Pulmonary artery endothelial cell (primary cell): ENCODE data around the gene CERKL. TPM values are rescaled to one million over a fixed set of nuclear protein-coding genes. Genes with fewer than 3 reads are reported as not detected.
A peak's percentile ranks its signal among the peaks of the same experiment; 100 is the strongest.

Experiments
- DNase-seq: peaks from one replicate; pipeline ENCODE4 v3.0.0-alpha.2; 2011; ENCODE audit warnings: low read depth, low spot score
- total RNA-seq: library from RNA; depleted of rRNA; stranded (reverse); fragments of >200 nt; gene quantifications from 2 replicates; pipeline ENCODE4 v1.2.3, GENCODE V29; 2014

The CERKL gene
- total RNA-seq, 1 donor from 2014 or later, result not detected

DNA sequence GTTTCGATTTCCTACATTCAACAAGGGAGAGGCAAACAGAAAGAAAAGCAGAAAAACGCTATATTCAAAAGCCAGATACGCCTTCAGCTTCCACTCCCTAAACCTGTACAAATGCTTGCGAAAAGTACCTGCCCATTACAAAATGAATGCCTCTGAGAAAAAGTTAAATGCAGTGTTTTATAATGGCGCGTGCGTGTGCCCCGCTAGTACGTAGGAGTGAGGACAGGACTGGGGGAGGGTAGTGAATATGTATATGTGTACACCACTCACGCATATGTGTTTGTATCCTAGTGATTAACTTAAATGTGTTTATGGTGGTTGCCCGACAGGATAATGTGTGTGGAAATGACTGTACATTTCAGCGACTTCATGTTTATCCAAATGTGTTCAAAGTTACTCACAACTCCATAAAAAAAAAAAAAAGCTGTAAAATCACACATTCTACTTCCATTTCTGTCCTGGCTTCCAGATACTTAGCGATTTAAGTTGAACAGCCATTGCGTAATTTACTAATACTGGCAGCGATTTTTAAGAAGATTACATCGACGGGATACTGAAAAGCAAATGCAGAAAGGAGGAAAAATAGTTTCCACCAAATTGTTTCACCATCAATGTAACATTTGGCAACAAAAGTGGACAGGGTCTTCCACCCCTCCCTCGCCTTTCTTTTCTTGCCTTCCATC lies 22.1 kb upstream of the CERKL start:
- no peak for DNase-seq

DNA sequence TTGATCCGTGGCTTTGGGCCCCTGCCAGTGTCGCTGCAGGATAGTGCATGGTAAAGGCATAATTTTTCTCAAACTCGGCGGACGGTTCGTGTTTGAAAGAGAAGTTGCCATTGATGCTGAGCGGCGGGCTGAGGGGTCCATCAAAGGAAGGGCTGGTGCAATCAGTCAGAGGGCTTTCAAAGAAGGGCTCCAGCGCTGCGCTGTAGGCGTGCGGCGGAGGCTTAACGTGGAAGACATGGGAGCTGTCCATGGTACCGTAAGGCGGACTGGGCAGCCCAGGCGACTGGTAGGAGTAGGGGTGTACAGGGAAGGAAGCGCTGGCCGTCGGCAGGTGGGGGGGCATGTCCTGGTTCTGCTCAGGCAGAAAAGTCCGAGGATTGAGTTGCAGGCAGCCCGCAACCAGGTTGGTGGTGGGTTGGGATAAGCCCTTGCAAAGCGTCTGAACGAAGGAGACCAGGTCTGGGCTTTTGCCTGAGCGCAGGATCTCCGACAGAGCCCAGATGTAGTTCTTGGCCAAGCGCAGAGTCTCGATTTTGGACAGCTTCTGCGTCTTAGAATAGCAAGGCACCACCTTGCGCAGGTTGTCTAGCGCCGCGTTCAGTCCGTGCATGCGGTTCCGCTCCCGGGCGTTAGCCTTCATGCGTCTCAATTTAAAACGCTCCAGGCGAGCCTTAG lies 21.1 kb upstream of the CERKL start:
- peak; percentile 19 for DNase-seq

DNA sequence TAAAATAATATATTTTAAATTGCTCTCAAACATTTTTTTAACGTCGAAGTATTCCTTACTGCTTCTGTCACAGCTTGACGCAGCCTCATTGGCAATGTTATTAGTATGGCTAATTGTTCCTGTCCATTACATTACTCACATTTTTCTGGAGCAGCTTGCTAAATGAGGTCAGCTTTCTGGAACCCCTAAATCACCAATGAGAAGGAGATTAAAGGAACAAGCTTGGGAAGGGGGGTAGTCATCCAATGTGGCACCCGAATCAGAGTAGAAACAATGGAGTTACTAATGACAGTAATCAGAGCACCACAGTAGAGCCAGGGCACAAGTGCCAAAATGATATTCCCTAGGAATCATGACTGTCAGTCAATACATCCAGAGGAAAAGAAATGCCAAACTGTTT lies 18.3 kb upstream of the CERKL start:
- no peak for DNase-seq

DNA sequence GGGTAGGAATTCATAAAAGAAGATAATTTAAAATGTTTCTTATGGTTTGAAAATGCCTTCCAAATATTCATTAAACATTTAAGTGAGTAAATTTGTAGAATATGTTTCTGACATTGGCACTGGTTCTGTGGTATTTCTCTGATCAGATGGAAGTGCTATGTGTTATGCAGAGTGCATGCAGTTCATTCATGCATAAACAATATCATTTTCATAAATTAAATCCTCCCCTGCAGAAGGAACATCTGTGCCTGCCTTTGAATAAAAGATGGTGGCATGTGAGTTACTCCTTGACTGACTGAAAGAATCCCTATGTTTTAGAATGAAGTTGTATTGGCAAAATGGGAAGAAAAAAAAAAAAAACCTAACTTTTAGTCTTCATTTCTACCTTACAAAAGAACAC lies 17.6 kb upstream of the CERKL start:
- DNase-seq, result no peak

DNA sequence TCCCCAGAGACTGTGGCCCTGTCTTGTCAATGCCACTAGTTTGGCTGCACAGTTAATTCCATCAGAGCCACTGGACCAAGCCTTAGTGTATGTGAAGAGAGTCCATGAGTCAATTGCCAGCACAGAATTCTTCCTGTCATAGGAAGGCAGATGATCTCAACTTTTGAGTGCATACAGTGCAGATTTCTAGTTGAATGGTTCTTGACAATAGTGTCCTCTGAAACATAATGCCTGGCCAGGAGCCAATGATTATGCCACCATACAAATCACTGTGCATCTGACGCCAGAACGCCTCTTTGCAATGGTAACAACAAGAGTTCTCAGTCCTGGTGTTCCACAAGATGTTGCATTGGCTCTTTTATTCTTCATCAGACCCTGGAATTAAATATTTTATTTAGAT lies 16.3 kb upstream of the CERKL start:
- DNase-seq, result no peak

DNA sequence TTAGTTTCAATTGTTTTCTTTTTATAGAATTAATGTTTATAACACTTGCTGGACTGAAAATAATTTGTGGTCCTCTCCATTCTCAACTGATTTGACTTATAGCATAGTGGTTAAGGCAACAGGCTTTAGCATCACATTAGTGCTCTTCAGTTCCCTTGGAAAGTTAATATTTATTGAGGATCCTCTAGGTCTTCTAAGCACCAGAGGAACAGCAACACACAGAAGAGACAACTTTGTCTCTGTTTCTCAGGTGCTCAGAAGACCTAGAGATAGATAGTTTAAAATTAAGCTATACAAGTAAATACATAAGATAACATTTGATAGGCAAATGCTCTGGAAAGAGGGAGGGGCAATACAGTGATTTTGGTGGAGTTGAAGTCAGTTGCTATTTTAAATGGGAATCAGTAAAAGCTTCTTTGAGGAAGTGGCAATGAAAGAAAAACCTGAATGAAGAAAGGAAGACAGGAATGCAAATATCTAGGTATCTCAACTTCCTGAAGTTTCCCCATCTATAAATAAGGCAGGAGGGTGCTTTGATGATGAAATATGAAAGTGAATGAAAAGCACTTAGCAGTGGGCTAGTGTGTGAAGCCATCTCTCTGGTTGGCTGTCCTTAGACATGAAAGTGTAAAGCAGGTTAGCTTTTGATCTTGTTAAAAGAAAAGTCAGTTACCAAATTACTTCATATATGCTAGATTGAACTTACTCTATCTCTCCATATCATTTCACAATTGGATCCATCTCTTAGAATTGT lies 15.5 kb upstream of the CERKL start:
- DNase-seq, result no peak

DNA sequence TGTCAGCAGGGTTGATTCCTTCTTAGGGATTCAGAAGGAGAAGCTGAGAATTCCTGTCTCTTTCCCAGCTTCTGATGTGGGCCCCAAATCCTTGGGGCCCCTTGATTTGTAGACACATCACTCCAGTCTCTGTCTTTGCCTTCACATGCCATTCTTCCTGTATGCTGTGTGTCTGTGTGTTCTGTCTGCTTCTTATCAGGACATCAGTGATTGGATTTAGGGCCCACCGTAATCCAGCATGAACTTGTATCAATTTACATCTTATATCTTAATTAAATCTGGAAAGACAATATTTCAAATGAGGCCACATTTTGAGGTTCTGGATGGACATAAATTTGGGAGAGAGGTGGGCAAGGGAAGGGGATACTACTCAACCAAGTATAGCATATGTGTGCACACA lies 13.7 kb upstream of the CERKL start:
- no peak for DNase-seq

DNA sequence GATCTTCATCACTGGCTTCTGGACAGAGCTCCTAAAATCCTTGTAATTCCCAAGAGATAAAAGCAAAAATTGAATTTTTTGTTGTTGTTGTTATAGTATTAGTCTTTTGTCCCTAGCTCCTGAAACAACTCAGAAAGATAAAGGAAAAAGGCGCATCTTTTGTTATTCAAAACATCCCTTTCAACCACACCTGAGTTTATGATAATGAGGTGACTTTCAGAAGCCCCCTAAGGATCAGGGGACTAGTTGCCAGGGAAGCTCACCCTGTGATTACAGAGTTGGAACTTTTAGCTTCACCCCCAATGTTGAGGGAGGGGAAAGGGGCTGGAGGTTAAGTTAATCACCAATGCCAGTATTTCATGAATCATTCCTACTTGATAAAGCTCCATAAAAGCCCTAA lies 10.3 kb upstream of the CERKL start:
- DNase-seq, result no peak

DNA sequence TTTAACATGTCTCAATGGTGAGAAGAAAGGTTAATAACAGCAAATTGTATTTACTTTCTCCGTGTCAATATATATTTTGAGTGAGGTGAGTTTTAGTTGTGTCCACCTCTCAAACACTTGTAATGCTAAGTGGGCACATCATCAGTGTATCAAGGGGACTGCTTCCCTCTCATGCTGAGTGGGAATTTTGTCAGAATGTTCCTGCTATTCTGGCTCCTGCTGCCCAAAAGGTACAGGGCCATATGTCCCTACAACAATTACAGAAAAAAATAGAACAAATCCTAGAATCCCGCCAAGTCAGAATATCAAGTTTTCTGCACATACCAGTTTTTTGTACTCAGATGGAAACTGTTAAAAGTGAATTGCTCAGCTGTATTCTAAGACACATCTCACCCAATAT lies 5.4 kb upstream of the CERKL start:
- no peak for DNase-seq

DNA sequence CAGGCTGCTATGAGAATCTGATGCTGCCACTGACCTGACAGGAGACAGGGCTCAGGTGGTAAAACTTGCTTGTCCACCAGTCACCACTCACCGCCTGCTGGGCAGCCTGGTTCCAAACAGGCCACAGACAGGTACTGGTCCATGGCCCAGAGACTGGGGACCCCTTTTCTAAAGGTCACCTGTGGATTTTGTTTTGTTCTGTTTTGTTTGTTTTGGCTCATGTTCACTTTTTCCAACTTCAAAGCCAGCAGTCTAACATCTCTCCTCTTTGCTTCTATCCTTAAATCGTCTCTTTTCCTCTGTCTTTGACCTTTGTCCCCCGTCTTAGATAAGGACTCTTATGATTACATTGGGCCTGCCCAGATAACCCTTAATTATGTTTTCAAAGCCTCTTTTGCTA lies 3.3 kb upstream of the CERKL start:
- DNase-seq, result no peak

DNA sequence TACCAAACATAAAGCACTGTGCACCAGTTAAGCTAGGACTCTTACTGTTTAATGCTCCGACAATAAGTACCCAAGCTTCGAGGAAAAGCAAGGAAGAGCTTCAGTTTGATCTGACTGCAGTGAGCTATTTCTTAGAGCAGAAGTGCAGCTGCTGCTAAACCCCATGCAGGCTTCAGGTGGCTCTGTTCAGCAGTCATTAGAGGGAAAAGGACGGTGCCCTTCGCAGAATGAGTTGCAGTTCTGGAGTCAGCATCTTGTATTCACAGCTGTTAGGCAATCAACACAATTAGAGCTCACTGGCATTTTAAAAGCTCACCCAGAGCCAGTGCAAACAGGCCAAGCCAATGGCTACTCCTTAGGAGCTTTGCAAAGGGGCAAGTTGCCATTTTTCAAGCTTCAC lies 1.5 kb upstream of the CERKL start:
- DNase-seq, result no peak

DNA sequence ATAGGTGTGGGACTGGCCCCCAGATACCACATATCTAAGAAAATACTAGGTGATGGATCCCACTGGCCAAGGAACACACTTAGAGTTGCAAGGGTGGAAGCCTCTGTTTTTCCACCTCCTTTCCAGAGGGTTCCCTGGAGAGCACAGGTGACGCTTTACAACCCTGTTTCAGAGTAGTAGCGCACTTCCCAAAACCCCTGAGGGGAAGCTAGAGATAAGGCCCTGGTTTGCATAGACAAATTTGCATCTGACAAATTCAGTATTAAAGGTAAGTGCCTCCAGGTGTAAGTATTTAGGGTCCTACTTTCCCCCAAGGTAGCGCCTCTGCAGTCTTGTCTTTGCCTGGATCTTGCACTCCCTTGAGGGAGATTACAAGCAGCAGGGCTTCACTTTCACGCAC lies 474 bp upstream of the CERKL start:
- no peak for DNase-seq

DNA sequence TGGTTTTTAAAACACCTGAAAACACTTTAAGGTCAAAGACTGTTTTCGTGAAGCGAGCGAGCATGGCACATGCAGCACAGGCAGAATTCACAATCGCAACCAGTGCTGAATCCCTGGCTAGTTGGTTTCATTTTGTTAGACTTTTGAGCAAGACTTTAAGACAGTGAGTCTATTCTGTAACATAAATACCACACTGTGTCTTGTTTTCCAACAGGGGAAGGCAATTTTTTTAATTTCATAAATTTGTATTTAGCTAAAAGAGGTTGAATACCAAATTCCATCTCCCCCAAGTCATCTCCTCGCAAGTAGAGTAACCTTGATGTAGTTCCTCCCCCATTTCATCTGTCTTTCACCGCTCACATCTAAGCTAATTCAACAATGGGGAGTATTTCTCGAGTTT lies 1.4 kb downstream of the CERKL start:
- no peak for DNase-seq

DNA sequence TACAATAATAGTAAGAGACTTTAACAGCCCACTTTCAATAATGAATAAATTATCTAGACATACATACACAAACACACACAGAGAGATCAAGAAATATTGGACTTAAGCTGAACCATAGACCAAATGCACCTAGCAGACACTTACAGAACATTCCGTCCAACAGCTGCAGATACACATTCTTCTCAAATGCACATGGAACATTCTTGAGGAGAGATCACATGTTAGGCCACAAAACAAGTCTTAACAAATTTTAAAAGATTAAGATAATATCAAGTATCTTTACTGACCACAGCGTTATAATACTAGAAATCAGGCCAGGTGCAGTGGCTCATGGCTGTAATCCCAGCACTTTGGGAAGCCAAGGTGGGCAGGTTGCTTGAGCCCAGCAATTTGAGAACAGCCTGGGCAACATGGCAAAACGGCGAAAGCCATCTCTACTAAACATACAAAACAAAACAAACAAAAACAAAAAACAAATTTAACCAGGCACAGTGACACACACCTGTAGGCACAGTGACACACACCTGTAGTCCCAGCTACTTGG lies 7.4 kb downstream of the CERKL start:
- no peak for DNase-seq

DNA sequence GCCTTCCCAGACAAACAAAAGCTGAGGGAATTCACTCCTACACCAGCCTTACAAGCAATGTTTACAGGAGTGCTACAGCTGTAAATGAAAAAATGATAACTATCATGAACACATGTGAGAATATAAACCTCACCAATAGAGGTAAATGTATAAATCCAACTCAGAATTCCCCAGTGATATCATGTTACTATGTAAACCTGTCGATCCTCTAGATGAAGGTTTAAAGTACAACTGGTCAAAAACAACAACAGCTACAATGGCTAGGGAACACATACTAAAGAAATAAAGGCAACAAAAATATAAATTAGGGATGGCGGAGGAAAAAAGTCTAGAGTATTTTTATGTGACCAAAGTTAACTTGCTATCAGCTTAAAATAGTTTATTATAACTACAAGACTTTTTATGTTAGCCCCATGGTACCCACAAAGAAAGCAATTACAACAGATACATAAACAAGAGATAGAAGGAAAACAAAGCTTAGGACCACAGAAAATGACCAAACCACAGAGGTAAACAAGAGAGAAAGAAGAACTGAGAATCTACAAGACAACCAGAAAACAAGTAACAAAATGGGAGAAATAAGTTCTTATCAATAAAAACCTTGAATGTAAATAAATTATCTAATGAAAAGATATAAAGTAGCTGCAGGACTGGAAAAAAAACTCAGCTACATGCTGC lies 8.3 kb downstream of the CERKL start:
- DNase-seq, result no peak

DNA sequence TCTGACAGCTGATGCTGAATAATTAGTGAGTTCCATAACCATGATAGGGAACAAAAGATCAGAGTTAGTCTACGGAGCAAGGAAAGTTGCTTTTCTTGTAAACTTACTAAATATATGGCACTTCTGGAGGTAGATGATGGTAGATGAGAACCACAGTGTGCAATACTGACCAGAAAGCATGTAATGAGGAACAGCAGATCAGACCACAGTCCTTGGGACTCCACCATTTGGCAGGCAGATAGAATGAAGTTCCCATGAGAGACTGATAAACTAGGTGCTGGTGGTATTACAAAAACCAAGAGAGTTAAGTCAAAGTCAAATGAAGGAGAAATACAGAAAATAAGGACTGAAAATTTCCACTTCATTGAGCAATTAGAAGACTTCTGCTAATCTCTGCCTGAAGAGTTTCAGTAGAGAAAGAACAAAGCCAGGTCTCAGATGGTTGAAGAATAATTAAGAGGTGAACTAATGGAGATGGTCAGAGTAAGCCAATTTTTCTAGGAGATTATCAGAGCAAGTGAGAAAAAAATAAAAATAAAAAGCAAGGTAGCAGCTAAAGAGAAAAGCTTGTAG lies 10.4 kb downstream of the CERKL start:
- DNase-seq, result no peak

DNA sequence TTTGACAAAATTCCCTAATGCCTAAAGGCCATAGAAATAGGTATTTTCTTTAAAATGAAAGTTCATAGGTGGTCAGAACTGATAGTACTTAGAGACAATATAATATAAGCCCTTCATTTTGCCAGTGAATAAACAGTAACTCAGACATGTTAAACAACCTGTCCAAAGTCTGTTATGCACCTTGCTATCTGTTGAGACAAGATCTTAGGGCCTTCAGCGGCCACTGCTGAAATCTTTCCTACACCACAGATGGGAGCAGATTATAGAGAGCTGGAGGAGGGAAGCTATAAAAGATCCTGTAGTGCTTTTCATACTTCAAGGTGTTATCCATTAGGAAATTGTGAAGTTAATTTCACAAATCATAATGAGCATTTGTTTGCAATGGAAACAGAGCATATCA lies 13.8 kb downstream of the CERKL start:
- DNase-seq, result no peak

DNA sequence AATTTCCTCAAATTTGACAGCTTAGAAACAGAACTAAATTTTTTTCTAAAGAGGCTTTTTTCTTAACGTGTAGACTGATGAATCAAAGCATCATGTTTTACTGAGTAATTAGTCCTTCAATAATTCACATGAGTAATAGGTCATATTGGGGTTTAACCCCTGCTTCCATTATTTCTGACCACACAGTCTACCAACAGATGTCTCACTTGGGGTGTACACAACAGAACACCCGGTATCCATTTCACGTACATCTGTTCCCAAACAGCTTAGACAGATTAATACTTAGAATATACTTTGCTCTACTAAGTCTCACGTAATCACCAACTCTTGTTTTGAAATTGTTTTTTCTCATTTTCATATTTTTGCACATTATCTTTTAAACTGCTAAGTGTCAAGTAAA lies 14.8 kb downstream of the CERKL start:
- no peak for DNase-seq

DNA sequence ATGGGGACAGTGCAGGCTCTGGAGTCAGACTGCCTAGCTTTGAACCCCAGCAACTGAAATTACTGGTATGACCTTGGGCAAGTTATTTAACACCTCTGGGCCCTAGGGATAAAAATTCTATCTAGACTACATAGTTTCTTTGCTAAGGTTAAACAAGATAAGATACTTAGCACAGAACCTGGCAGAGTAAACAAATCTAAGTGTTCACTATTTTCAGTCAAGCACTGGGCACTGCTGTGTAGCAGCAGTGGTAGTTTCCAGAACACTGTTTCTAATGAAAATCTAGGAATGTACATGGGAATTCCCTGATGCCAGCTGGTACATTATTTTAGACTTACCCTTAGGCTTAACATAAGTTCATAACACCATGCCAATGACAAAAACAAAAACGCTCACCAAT lies 17.2 kb downstream of the CERKL start:
- no peak for DNase-seq

DNA sequence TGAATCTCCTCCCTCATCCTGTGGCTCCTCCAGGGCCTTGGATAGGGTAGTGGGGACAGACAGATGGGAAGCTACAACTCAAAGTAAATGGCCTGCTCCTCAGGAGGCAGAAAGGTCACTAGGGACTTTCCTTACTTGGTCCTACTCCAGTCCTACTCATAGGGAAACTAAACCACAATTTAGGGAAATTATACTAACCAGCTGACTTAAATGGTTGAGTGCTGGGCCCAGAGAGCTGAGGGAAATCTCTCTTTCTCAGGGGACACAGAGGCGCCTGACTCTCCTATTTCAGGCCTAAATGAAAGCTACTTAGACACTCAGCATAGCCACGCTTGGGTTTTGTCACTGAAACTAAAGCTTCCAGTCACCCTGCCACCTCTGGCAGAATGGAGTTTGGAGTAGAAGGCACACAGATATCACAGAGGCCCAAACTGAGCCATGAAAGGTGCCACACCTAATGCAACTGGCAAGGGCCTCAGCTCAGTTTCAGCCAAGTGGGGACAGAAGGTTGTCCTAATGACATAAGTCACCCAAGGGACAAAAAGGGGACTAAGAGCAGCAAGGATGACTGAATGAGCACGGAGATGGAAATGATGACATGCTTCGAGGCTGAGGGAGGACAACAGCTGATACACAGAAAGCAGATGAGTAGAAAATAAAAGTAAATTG lies 24.0 kb downstream of the CERKL start:
- DNase-seq, result no peak
